Neural crest cell (in vitro differentiated cells): ENCODE data around the gene SYT6. TPM values are rescaled to one million over a fixed set of nuclear protein-coding genes. Genes with fewer than 3 reads are reported as not detected.

Experiments used
- DNase-seq: peaks from one replicate; pipeline ENCODE4 v3.0.0; 2021; ENCODE audit warnings: low read depth, mixed read lengths, low spot score
- H3K27ac Mint-ChIP-seq: one replicate; pipeline ENCODE4 v1.8.0; 2021; ENCODE audit warnings: mild to moderate bottlenecking, mixed read lengths; ENCODE audit not compliant: unreplicated experiment
- H3K27me3 Mint-ChIP-seq: 2 replicates; pipeline ENCODE4 v1.8.0; 2021; ENCODE audit warnings: low read depth, mild to moderate bottlenecking, mixed read lengths
- H3K36me3 Mint-ChIP-seq: 2 replicates; pipeline ENCODE4 v1.8.0; 2021; ENCODE audit warnings: low read depth, mild to moderate bottlenecking, mixed read lengths
- H3K4me1 Mint-ChIP-seq: 2 replicates; pipeline ENCODE4 v1.8.0; 2021; ENCODE audit warnings: mixed read lengths
- H3K4me3 Mint-ChIP-seq: one replicate; pipeline ENCODE4 v1.8.0; 2021; ENCODE audit warnings: mild to moderate bottlenecking, mixed read lengths
- H3K9me3 Mint-ChIP-seq: 2 replicates; pipeline ENCODE4 v1.8.0; 2021; ENCODE audit warnings: mixed read lengths
- CTCF ChIP-seq: fragments of 200-600 bp; sonication (generic); conservative IDR thresholded peaks from 2 replicates; pipeline ENCODE4 v1.5.0; 2021; ENCODE audit warnings: antibody characterized with exemption, mild to moderate bottlenecking
- total RNA-seq: library from RNA; stranded (reverse); gene quantifications from 2 replicates; pipeline ENCODE4 v1.2.1, GENCODE V29; 2021

Gene SYT6
- total RNA-seq, 1 donor from 2014 or later, result 3.1 TPM

- Mint-ChIP-seq H3K36me3 (no peaks in the 10 kb centered on the region), H3K27me3 (no peaks in the 10 kb centered on the region), H3K27ac (no peak overlapping the region), H3K4me1 (no peaks in the 10 kb centered on the region), H3K4me3 (no peak overlapping the region), H3K9me3 (no peaks in the 10 kb centered on the region)
- no peak for DNase-seq
- no peak for TF ChIP-seq CTCF
Observed at GRCh38 chr1:114176366-114176765, 22.7 kb upstream of the SYT6 start.

- no peak for TF ChIP-seq CTCF
- Mint-ChIP-seq H3K27ac (no peak overlapping the region), H3K9me3 (no peaks in the 10 kb centered on the region), H3K4me3 (no peak overlapping the region), H3K27me3 (no peaks in the 10 kb centered on the region), H3K36me3 (no peaks in the 10 kb centered on the region), H3K4me1 (no peaks in the 10 kb centered on the region)
- no peak for DNase-seq
Observed at GRCh38 chr1:114173680-114174079, 20.0 kb upstream of the SYT6 start.

- Mint-ChIP-seq H3K4me1 (no peaks in the 10 kb centered on the region), H3K27me3 (peaks cover 3% of the 10 kb centered on the region), H3K4me3 (no peak overlapping the region), H3K9me3 (no peaks in the 10 kb centered on the region), H3K27ac (no peak overlapping the region), H3K36me3 (no peaks in the 10 kb centered on the region)
- no peak for TF ChIP-seq CTCF
- no peak for DNase-seq
Observed at GRCh38 chr1:114169509-114169908, 15.8 kb upstream of the SYT6 start.

GRCh38 chr1:114167226-114167625, 13.6 kb upstream of the SYT6 start:
- no peak for DNase-seq
- Mint-ChIP-seq H3K4me3 (no peak overlapping the region), H3K27me3 (peaks cover 11% of the 10 kb centered on the region), H3K9me3 (no peaks in the 10 kb centered on the region), H3K4me1 (no peaks in the 10 kb centered on the region), H3K27ac (no peak overlapping the region), H3K36me3 (no peaks in the 10 kb centered on the region)
- no peak for TF ChIP-seq CTCF

GRCh38 chr1:114164840-114165543, 11.3 kb upstream of the SYT6 start:
- TF ChIP-seq CTCF, result no peak
- Mint-ChIP-seq H3K27me3 (peaks cover 31% of the 10 kb centered on the region), H3K36me3 (no peaks in the 10 kb centered on the region), H3K9me3 (no peaks in the 10 kb centered on the region), H3K4me1 (no peaks in the 10 kb centered on the region), H3K4me3 (no peak overlapping the region), H3K27ac (no peak overlapping the region)
- no peak for DNase-seq
